ENCODE measurements around the gene RSBN1L. TPM values are rescaled to one million over a fixed set of nuclear protein-coding genes. Genes with fewer than 3 reads are reported as not detected.

RSBN1L gene
- total and polyA plus RNA-seq, 2 donors (not counting 3 experiments of a cell fraction or from before 2014, with no cell fraction given), result 3.0 to 13.1 TPM

DNA sequence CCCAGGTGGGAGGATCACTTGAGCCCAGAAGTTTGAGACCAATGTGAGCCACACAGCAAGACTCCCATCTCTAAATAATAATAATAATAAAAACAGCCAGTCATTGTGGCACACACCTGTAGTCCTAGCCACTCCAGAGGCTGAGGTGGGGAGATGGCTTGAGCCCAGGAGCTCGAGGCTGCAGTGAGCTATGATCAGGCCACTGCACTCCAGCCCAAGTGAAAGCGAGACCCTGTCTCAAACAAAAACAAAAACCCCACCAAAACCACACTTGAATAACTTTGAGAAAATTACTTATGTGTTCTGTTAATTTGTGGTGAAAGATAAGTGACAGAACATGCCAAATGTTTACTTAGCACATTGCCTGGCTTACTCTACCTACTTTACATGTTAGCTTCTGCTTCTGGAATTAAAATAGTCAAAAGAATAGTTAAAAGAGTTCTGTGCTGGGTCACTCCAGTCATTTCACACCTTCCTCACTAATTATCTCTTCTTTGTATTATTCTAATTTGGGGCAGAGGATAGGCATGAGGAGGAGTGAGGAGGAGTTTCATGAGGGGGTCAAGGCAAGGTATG, 92.2 kb downstream of the RSBN1L start:
- Histone ChIP-seq H3K9me1 (replicated peaks; ENCODE audit: control insufficient read depth, extremely low read depth, insufficient read depth, low read length) (no peaks in the 10 kb centered on the region), H3K4me1 (ENCODE audit: control insufficient read depth, extremely low read depth, insufficient read depth, low read length) (no peaks in the 10 kb centered on the region), H3K9me3 (replicated peaks; ENCODE audit: control insufficient read depth, insufficient read depth, low read length) (no peaks in the 10 kb centered on the region), H3K27ac (ENCODE audit: insufficient read depth, low read depth, low read length) (no peak overlapping the region), H3K9ac (replicated peaks; ENCODE audit: extremely low read depth, insufficient read depth, low read length) (no peak overlapping the region), H4K20me1 (replicated peaks; ENCODE audit: control insufficient read depth, extremely low read depth, insufficient read depth, low read length) (no peaks in the 10 kb centered on the region), H3K27me3 (ENCODE audit: control insufficient read depth in 2 of 2, insufficient read depth in 2 of 2, low read length in 2 of 2) (no peaks in the 10 kb centered on the region), H3K79me2 (ENCODE audit: control insufficient read depth, insufficient read depth, low read length) (no peaks in the 10 kb centered on the region), H2AFZ (ENCODE audit: low read depth, low read length) (no peak overlapping the region), H3K36me3 (ENCODE audit: control insufficient read depth in 2 of 2, extremely low read depth in 1 of 2, insufficient read depth in 2 of 2, low read length in 2 of 2) (no peaks in the 10 kb centered on the region), H3K4me2 (ENCODE audit: insufficient read depth, low read length) (no peak overlapping the region), H3K4me3 (replicated peaks in 1 of 3; ENCODE audit: insufficient read depth in 1 of 3, low read depth in 1 of 3, low read length in 3 of 3) (no peak overlapping the region)
- ChIA-PET CTCF (no interaction called here), POLR2A (no interaction called here)
- DNase-seq (ENCODE audit: low read depth, low spot score) (no peak), FAIRE-seq (no peak)
- dilution Hi-C loops (cut with MboI; ENCODE audit: extremely low pct_ligation_motif_present, low sequenced_read_pairs), result no loop called here
- BruUV-seq (replicated peaks), result no TSS peak
- TF ChIP-seq MYC (IDR thresholded peaks at IDR 0.05; ENCODE audit: low read depth, low read length) (no peak), GATA2 (IDR thresholded peaks at IDR 0.05; ENCODE audit: insufficient read depth, insufficient read length, low read depth, low read length) (no peak), EZH2 (IDR thresholded peaks at IDR 0.05; ENCODE audit: borderline replicate concordance, low read depth, low read length, severe bottlenecking) (no peak), FOS (IDR thresholded peaks at IDR 0.05; ENCODE audit: borderline replicate concordance, insufficient read depth, low read length) (no peak)
- intact Hi-C loops (cut with micrococcal nuclease), result no loop called here

DNA sequence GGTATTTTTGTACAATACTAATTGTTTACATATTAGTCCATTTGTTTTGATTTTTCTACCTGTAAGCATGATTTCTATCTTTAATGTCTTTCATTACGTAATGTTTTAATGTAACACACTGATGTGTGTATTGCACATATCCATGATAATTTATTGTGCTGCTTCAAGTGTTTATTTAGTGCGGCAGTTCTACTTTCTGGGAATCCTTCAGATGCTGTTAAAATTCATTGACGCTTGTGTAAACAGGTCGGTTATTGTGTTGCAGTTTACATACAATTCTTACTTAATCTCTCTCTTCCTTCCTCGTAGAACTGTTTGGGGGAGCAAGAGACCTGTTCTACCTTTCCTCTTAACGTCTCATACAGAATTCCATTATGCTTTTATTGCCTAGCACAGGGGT, 95.1 kb downstream of the RSBN1L start:
- ChIA-PET POLR2A (no interaction called here), CTCF (interaction anchor here (1.5 kb wide), 1 partner anchor 139 kb away, joined by 4 read pairs; no protein-coding TSS in a partner anchor)
- no peak for FAIRE-seq
- intact Hi-C loops (cut with micrococcal nuclease) (no loop called here), dilution Hi-C loops (cut with MboI; ENCODE audit: extremely low pct_ligation_motif_present, low sequenced_read_pairs) (no loop called here)
- no peaks in the 10 kb centered on the region for H3K36me3 ChIP-seq (ENCODE audit: control insufficient read depth in 2 of 2, extremely low read depth in 1 of 2, insufficient read depth in 2 of 2, low read length in 2 of 2)
- H3K79me2 ChIP-seq (ENCODE audit: control insufficient read depth, insufficient read depth, low read length), result peaks cover 2% of the 10 kb centered on the region
- no peaks in the 10 kb centered on the region for H4K20me1 ChIP-seq (replicated peaks; ENCODE audit: control insufficient read depth, extremely low read depth, insufficient read depth, low read length)
- H3K27ac ChIP-seq (ENCODE audit: insufficient read depth, low read depth, low read length), result no peak overlapping the region
- H3K27me3 ChIP-seq (ENCODE audit: control insufficient read depth in 2 of 2, insufficient read depth in 2 of 2, low read length in 2 of 2), result no peaks in the 10 kb centered on the region
- no peaks in the 10 kb centered on the region for H3K9me1 ChIP-seq (replicated peaks; ENCODE audit: control insufficient read depth, extremely low read depth, insufficient read depth, low read length)
- TF ChIP-seq GATA2 (IDR thresholded peaks at IDR 0.05; ENCODE audit: insufficient read depth, insufficient read length, low read depth, low read length), result no peak
- no peak for TF ChIP-seq MYC (IDR thresholded peaks at IDR 0.05; ENCODE audit: low read depth, low read length)
- TF ChIP-seq, protein P1, sequence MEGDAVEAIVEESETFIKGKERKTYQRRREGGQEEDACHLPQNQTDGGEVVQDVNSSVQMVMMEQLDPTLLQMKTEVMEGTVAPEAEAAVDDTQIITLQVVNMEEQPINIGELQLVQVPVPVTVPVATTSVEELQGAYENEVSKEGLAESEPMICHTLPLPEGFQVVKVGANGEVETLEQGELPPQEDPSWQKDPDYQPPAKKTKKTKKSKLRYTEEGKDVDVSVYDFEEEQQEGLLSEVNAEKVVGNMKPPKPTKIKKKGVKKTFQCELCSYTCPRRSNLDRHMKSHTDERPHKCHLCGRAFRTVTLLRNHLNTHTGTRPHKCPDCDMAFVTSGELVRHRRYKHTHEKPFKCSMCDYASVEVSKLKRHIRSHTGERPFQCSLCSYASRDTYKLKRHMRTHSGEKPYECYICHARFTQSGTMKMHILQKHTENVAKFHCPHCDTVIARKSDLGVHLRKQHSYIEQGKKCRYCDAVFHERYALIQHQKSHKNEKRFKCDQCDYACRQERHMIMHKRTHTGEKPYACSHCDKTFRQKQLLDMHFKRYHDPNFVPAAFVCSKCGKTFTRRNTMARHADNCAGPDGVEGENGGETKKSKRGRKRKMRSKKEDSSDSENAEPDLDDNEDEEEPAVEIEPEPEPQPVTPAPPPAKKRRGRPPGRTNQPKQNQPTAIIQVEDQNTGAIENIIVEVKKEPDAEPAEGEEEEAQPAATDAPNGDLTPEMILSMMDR (IDR thresholded peaks at IDR 0.05; ENCODE audit: extremely low read depth in 1 of 2, insufficient read depth in 1 of 2, low read depth in 1 of 2, low read length in 2 of 2), result no peak
- TF ChIP-seq, protein P2, sequence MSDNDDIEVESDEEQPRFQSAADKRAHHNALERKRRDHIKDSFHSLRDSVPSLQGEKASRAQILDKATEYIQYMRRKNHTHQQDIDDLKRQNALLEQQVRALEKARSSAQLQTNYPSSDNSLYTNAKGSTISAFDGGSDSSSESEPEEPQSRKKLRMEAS (IDR thresholded peaks at IDR 0.05; ENCODE audit: insufficient read depth, insufficient read length), result no peak
- no peak overlapping the region for H2AFZ ChIP-seq (ENCODE audit: low read depth, low read length)
- H3K4me1 ChIP-seq (ENCODE audit: control insufficient read depth, extremely low read depth, insufficient read depth, low read length), result no peaks in the 10 kb centered on the region
- BruUV-seq (replicated peaks), result no TSS peak
- no peak overlapping the region for H3K4me2 ChIP-seq (ENCODE audit: insufficient read depth, low read length)
- H3K4me3 ChIP-seq (replicated peaks in 1 of 3; ENCODE audit: insufficient read depth in 1 of 3, low read depth in 1 of 3, low read length in 3 of 3), result no peak overlapping the region
- peak; percentile 17 for DNase-seq (ENCODE audit: low read depth, low spot score)
- H3K9ac ChIP-seq (replicated peaks; ENCODE audit: extremely low read depth, insufficient read depth, low read length), result no peak overlapping the region
- H3K9me3 ChIP-seq (replicated peaks; ENCODE audit: control insufficient read depth, insufficient read depth, low read length), result no peaks in the 10 kb centered on the region
